Chondrocyte (in vitro differentiated cells): Measurements from ENCODE around the gene NCOA1. TPM values are rescaled to one million over a fixed set of nuclear protein-coding genes. Genes with fewer than 3 reads are reported as not detected.

ENCODE experiments used
- DNase-seq: peaks from one replicate; pipeline ENCODE4 v3.0.0; 2021; ENCODE audit warnings: mixed read lengths, low spot score
- H3K27ac Mint-ChIP-seq: one replicate; pipeline ENCODE4 v1.8.0; 2021; ENCODE audit warnings: mild to moderate bottlenecking, moderate library complexity, mixed read lengths; ENCODE audit not compliant: unreplicated experiment
- H3K27me3 Mint-ChIP-seq: 2 replicates; pipeline ENCODE4 v1.8.0; 2021; ENCODE audit warnings: low read depth, mixed read lengths
- H3K36me3 Mint-ChIP-seq: 2 replicates; pipeline ENCODE4 v1.8.0; 2021; ENCODE audit warnings: low read depth, mixed read lengths
- H3K4me1 Mint-ChIP-seq: 2 replicates; pipeline ENCODE4 v1.8.0; 2021; ENCODE audit warnings: low read depth, mild to moderate bottlenecking, mixed read lengths
- H3K4me3 Mint-ChIP-seq: one replicate; pipeline ENCODE4 v1.8.0; 2021; ENCODE audit warnings: mild to moderate bottlenecking, moderate library complexity, mixed read lengths; ENCODE audit not compliant: unreplicated experiment
- H3K9me3 Mint-ChIP-seq: 2 replicates; pipeline ENCODE4 v1.8.0; 2021; ENCODE audit warnings: low read depth, mixed read lengths
- total RNA-seq: library from RNA; stranded (reverse); gene quantifications from 3 replicates; pipeline ENCODE4 v1.2.1, GENCODE V29; 2021
- TF ChIP-seq, protein P1 (sequence below): fragments of 200-600 bp; sonication (generic); IDR thresholded peaks from 2 replicates; pipeline ENCODE4 v1.5.0; 2021; ENCODE audit warnings: antibody characterized with exemption, mild to moderate bottlenecking, moderate library complexity

Gene NCOA1
- total RNA-seq, 1 donor from 2014 or later = 20.3 TPM

DNA sequence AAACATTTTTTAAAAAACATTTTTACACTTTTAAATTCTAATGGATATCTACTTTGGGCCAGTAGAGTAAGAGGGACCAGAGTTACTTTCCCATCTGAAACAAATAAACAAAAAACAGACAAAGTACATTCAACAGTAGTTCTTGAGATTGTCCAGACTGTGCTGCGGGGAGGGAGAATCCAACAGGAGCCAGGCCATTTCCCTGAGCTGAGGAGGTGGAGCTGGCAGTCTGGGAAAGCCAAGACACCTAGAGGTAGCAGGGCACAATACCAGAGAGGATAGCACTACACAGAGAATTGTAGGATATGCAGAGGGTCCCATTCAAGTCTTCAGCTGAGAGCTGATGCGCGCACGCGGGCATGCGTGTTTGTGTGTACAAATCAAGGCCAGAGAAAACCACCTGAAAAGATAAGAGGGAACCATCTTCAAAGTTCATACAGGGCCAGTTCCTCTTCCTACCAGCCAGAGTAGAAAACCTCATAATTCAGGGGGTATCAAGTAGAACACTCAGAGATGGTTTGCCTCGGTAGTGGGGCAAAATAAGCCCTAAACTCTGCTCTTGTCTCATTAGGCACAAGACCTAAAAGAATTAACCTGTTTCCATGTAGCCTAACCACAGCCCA, 258.1 kb downstream of the NCOA1 start:
- no peak for DNase-seq
- H3K4me3 Mint-ChIP-seq = no peak overlapping the region
- TF ChIP-seq, protein P1, sequence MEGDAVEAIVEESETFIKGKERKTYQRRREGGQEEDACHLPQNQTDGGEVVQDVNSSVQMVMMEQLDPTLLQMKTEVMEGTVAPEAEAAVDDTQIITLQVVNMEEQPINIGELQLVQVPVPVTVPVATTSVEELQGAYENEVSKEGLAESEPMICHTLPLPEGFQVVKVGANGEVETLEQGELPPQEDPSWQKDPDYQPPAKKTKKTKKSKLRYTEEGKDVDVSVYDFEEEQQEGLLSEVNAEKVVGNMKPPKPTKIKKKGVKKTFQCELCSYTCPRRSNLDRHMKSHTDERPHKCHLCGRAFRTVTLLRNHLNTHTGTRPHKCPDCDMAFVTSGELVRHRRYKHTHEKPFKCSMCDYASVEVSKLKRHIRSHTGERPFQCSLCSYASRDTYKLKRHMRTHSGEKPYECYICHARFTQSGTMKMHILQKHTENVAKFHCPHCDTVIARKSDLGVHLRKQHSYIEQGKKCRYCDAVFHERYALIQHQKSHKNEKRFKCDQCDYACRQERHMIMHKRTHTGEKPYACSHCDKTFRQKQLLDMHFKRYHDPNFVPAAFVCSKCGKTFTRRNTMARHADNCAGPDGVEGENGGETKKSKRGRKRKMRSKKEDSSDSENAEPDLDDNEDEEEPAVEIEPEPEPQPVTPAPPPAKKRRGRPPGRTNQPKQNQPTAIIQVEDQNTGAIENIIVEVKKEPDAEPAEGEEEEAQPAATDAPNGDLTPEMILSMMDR = no peak
- H3K4me1 Mint-ChIP-seq = no peaks in the 10 kb centered on the region
- no peaks in the 10 kb centered on the region for H3K9me3 Mint-ChIP-seq
- peaks cover 7% of the 10 kb centered on the region for H3K36me3 Mint-ChIP-seq
- H3K27me3 Mint-ChIP-seq = no peaks in the 10 kb centered on the region
- H3K27ac Mint-ChIP-seq = no peak overlapping the region

DNA sequence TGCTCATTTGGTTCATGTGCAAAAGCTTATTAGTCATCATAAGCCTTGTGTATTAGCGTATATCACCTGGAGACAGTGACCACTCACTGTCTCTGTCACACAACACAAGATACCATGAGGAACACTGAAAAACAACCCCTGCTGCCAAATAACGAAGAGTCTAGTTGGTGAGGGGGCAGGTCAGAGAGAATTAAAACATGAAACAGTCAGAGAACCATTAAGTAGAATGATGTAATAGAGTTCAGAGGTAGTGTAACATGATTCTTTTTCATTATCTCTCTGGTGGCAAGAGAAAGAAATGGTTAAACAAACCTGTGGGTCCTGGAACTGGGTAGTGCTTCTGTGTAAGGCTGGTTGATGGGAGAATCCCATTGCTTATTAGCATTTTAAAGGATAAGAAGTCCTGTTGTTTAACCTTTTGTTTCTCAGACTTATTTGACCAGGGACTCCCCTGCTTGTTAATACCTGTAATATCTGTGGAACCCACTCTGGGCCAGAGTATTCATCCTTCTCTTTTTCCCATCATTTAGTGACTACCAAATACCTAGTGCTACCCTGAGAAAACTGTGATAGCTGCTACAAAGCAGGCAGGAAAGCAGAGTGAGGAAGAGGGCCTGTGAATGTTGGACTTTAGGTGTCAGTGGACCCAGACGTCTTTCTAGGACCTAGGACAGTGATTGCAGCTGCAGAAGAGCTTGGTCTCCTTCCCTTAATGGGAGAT, 264.1 kb downstream of the NCOA1 start:
- H3K27me3 Mint-ChIP-seq = no peaks in the 10 kb centered on the region

GRCh38 chr2:24756789-24757188, 265.7 kb downstream of the NCOA1 start:
- peaks cover 12% of the 10 kb centered on the region for H3K36me3 Mint-ChIP-seq
- no peak for DNase-seq
- H3K9me3 Mint-ChIP-seq = no peaks in the 10 kb centered on the region

More for the DNA sequence above, 264.1 kb downstream of the NCOA1 start:
- no peaks in the 10 kb centered on the region for H3K4me1 Mint-ChIP-seq
- no peaks in the 10 kb centered on the region for H3K9me3 Mint-ChIP-seq
- DNase-seq = no peak
- no peak overlapping the region for H3K4me3 Mint-ChIP-seq
- no peak overlapping the region for H3K27ac Mint-ChIP-seq
- peaks cover 9% of the 10 kb centered on the region for H3K36me3 Mint-ChIP-seq
- TF ChIP-seq, protein P1 = no peak

DNA sequence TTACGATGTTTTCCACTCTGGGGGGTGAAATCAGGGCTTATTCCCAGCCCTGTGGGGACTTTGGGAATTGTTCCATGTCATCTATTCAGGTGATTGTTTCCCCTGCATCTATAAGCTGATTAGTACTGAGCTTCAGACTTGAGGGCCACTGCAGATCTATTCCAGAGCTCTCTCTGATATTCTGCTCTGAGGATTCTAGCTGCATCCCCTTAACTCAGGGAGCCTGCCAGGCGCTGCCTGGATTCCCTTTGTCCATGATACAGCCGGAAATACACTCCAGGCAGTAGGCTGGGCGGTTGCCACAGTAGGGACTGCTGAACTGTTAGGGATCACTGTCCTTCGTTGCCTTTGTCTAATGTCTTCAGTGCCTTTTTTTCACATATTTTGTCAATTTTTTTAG, 270.8 kb downstream of the NCOA1 start:
- Mint-ChIP-seq H3K4me3 (no peak overlapping the region), H3K4me1 (no peaks in the 10 kb centered on the region), H3K36me3 (peaks cover 25% of the 10 kb centered on the region), H3K27me3 (no peaks in the 10 kb centered on the region), H3K9me3 (no peaks in the 10 kb centered on the region), H3K27ac (no peak overlapping the region)
- TF ChIP-seq, protein P1 = no peak
- DNase-seq = no peak

More at GRCh38 chr2:24756789-24757188, 265.7 kb downstream of the NCOA1 start:
- no peak overlapping the region for H3K27ac Mint-ChIP-seq
- no peaks in the 10 kb centered on the region for H3K4me1 Mint-ChIP-seq
- no peaks in the 10 kb centered on the region for H3K27me3 Mint-ChIP-seq
- TF ChIP-seq, protein P1 = no peak
- H3K4me3 Mint-ChIP-seq = no peak overlapping the region

- H3K4me3 Mint-ChIP-seq = no peak overlapping the region
- DNase-seq = no peak
- H3K36me3 Mint-ChIP-seq = peaks cover 25% of the 10 kb centered on the region
- no peaks in the 10 kb centered on the region for H3K9me3 Mint-ChIP-seq
- no peaks in the 10 kb centered on the region for H3K27me3 Mint-ChIP-seq
- TF ChIP-seq, protein P1 = no peak
- no peaks in the 10 kb centered on the region for H3K4me1 Mint-ChIP-seq
- no peak overlapping the region for H3K27ac Mint-ChIP-seq
These were observed 271.5 kb downstream of the NCOA1 start for GRCh38 chr2:24762518-24762917.
